Muscle of leg (tissue), 11 donors: ENCODE data around the gene GREB1L. TPM values are rescaled to one million over a fixed set of nuclear protein-coding genes. Genes with fewer than 3 reads are reported as not detected.

ENCODE experiments used
- DNase-seq: peaks from one replicate; pipeline ENCODE4 v3.0.0; 2013
- H3K27ac ChIP-seq: one replicate; pipeline ENCODE4 v1.5.1; 2013; ENCODE audit warnings: mild to moderate bottlenecking, low read length, control low read depth
- H3K27me3 ChIP-seq: one replicate; pipeline ENCODE4 v1.6.1; 2013; ENCODE audit warnings: low read length; ENCODE audit not compliant: control insufficient read depth, insufficient read depth
- H3K36me3 ChIP-seq: one replicate; pipeline ENCODE4 v1.6.1; 2013; ENCODE audit warnings: low read length; ENCODE audit not compliant: control insufficient read depth, insufficient read depth
- H3K4me1 ChIP-seq: one replicate; pipeline ENCODE4 v1.6.1; 2013; ENCODE audit warnings: low read length; ENCODE audit not compliant: control insufficient read depth, insufficient read depth
- H3K4me3 ChIP-seq: one replicate; pipeline ENCODE4 v1.5.1; 2013; ENCODE audit warnings: low read length, control low read depth
- H3K9me3 ChIP-seq: replicated peaks from 2 replicates; pipeline ENCODE4 v1.6.1; 2013; ENCODE audit warnings: low read depth, low read length; ENCODE audit not compliant: control insufficient read depth
- whole genome bisulfite sequencing: methylation state at CpG from one replicate; pipeline ENCODE4 v1.1.5; 2013; ENCODE audit warnings: missing lambda C conversion rate; ENCODE audit not compliant: insufficient coverage; 5-methylcytosine and 5-hydroxymethylcytosine counted together
- polyA plus RNA-seq, 8 donors: library from polyadenylated mRNA; unstranded; fragments of 120-200 nt; gene quantifications; one replicate each; pipeline versions ENCODE4 v1.2.1 to v1.2.3, GENCODE V29; 2013; ENCODE audit warnings: inconsistent platforms in 1 of 8, low replicate concordance in 1 of 8; ENCODE audit not compliant: insufficient read length in 8 of 8, insufficient read depth in 1 of 8
- total RNA-seq: library from RNA; stranded (reverse); fragments of 120-200 nt; gene quantifications from one replicate; pipeline ENCODE4 v1.2.4, GENCODE V29; 2013

The GREB1L gene
- total and polyA plus RNA-seq, 9 donors, result 2.9 to 8.1 (median 4.9) TPM

DNA sequence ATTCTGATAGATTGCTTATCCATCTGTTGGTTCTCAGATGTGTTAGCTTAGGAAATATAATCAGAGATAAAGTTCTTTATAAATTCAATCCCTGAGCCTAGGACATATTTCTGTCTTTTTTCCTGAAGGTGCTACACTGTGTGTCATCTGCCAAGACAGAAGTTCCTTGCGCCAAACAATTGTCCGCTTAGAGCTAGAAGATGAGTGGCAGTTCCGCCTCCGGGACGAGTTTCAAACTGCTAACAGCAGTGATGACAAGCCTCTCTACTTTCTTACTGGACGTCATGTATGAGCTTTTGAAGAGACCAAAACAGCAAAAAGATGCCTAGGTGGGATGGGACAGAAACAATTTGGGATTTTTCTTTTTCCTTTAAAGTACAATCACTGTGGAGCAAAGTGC is 280.5 kb downstream of the GREB1L start:
- DNase-seq, result no peak
- no peaks in the 10 kb centered on the region for H3K27me3 ChIP-seq
- WGBS, result no CpG with 5 or more reads among the region's 6 CpGs
- H3K36me3 ChIP-seq, result peaks cover 15% of the 10 kb centered on the region
- H3K9me3 ChIP-seq, result no peaks in the 10 kb centered on the region
- no peak overlapping the region for H3K4me3 ChIP-seq
- H3K27ac ChIP-seq, result no peak overlapping the region
- H3K4me1 ChIP-seq, result no peaks in the 10 kb centered on the region

DNA sequence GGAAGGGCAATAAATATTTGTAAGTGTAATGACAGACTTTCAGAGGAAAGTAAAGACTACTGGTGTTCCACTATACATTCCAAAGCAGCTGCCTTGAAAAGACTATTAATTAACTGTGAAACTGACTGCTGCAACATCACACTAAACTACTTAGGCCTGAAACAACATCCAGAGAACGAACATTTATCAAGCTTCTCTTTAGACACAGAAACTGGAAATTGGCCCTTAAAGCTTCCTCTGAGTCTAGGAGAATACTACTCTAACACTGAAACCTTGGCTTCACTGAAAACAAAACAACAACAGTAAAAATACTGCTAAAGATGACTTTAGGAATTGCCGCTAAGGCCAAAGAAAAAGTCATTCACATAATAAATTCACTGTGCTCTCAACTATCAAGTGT is 283.9 kb downstream of the GREB1L start:
- no peaks in the 10 kb centered on the region for H3K9me3 ChIP-seq
- no peak overlapping the region for H3K27ac ChIP-seq
- no peaks in the 10 kb centered on the region for H3K27me3 ChIP-seq
- peaks cover 20% of the 10 kb centered on the region for H3K36me3 ChIP-seq
- no peak for DNase-seq
- H3K4me1 ChIP-seq, result no peaks in the 10 kb centered on the region
- WGBS, result 33% methylated on average over 1 of the region's 2 CpGs
- H3K4me3 ChIP-seq, result no peak overlapping the region

DNA sequence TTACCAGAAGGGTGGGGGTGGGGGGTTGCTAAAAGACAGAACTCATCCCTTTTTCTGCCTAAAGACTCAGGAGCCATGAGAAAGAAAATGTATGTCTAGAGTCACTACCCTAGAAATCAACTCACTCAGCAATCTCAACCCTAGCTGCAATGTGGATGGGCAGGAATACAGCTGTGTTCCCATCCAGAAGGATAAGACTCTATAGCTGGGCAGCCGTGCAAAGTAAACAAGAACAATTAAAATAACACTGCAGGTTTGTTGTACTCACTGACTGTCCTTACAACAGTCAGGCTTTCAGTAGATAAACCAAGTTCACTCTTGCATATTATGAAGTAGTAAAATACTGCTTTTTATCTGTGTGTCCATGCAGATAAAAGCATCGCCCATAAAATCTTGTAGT is 284.4 kb downstream of the GREB1L start:
- WGBS, result no CpG with 5 or more reads among the region's 2 CpGs

DNA sequence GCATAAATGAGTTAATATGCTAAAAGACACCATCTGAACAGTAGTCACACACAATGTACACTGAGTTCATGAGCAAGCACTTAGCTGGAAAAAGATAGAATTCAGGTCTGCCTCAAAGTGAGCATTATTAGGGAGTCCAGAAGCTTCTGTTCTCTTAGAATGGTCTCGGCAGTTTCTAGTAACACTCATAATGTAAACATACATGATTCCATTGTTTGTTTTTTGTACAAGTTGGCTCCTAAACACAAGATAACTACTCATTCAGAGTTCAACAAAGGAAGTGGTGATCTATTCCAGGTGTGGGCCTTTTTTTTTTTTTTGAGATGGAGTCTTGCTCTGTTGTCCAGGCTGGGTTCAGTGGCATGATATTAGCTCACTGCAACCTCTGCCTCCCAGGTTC is 292.3 kb downstream of the GREB1L start:
- DNase-seq, result no peak
- Histone ChIP-seq H3K27me3 (no peaks in the 10 kb centered on the region), H3K4me3 (no peak overlapping the region), H3K9me3 (no peaks in the 10 kb centered on the region), H3K4me1 (no peaks in the 10 kb centered on the region), H3K36me3 (peaks cover 30% of the 10 kb centered on the region), H3K27ac (no peak overlapping the region)
- no CpG with 5 or more reads among the region's 1 CpG for WGBS

More for the DNA sequence above, 284.4 kb downstream of the GREB1L start:
- DNase-seq, result no peak
- no peaks in the 10 kb centered on the region for H3K4me1 ChIP-seq
- peaks cover 24% of the 10 kb centered on the region for H3K36me3 ChIP-seq
- H3K9me3 ChIP-seq, result no peaks in the 10 kb centered on the region
- H3K27ac ChIP-seq, result no peak overlapping the region
- H3K4me3 ChIP-seq, result no peak overlapping the region
- H3K27me3 ChIP-seq, result no peaks in the 10 kb centered on the region

DNA sequence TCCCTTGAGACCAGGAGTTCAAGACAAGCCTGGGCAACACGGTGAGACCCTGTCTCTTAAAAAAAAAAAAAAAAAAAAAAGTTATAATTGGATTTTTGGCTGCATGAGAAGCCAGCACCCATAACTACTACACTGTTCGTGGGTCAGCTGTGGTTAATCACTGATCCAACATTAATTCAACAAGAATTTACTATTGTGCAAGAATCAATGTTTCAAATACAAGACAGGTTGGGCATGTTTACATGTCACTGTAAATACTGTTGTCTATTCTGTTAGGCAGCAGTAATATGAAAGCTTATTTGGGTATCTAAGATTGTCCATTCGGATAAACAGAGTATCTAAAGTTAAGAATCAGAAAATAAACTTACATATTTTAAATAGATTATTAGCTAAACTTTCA is 296.2 kb downstream of the GREB1L start:
- H3K27ac ChIP-seq, result no peak overlapping the region
- no peaks in the 10 kb centered on the region for H3K4me1 ChIP-seq
- DNase-seq, result no peak
- H3K4me3 ChIP-seq, result no peak overlapping the region
- WGBS, result no CpG with 5 or more reads among the region's 3 CpGs
- H3K36me3 ChIP-seq, result peaks cover 15% of the 10 kb centered on the region
- no peaks in the 10 kb centered on the region for H3K9me3 ChIP-seq
- H3K27me3 ChIP-seq, result no peaks in the 10 kb centered on the region

DNA sequence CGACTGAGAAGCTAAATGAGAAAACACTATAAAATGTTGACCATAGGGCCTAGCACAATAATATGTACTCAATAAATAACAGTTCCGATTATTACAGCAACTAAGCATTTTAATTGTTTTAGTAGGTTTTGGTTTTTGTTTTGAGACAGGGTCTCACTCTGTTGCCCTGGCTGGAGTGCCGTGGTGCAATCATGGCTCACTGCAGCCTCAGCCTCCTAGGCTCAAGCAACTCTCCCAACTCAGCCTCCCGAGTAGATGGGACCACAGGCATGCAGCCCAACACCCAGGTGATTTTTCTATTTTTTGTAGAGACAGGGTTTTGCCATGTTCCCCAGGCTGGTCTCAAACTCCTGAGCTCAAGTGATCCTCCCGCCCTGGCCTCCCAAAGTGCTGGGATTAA is 304.4 kb downstream of the GREB1L start:
- no peak overlapping the region for H3K4me3 ChIP-seq
- peaks cover 10% of the 10 kb centered on the region for H3K36me3 ChIP-seq
- 100% methylated on average over 1 of the region's 5 CpGs for WGBS
- no peaks in the 10 kb centered on the region for H3K27me3 ChIP-seq
- no peaks in the 10 kb centered on the region for H3K9me3 ChIP-seq
- H3K4me1 ChIP-seq, result no peaks in the 10 kb centered on the region
- no peak for DNase-seq
- no peak overlapping the region for H3K27ac ChIP-seq

DNA sequence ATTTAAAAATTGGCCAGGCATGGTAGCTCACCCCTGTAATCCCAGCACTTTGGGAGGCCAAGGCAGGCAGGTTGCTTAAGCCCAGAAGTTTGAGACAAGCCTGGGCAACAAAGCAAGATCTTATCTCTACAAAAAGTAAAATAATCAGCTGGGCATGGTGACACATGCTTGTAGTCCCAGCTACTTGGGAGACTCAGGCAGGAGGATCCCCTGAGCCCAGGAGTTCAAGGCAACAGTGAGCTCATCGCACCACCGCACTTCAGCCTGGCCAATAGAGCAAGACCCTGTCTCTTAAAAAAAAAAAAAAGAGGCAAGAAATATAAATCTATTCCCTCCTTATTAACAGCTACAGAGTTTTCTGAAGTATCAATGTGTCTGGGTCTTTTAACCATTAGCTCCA is 306.6 kb downstream of the GREB1L start:
- H3K9me3 ChIP-seq, result no peaks in the 10 kb centered on the region
- WGBS, result no CpG with 5 or more reads among the region's 2 CpGs
- no peak for DNase-seq
- no peak overlapping the region for H3K27ac ChIP-seq
- H3K4me3 ChIP-seq, result no peak overlapping the region
- no peaks in the 10 kb centered on the region for H3K4me1 ChIP-seq
- H3K36me3 ChIP-seq, result peaks cover 18% of the 10 kb centered on the region
- no peaks in the 10 kb centered on the region for H3K27me3 ChIP-seq

DNA sequence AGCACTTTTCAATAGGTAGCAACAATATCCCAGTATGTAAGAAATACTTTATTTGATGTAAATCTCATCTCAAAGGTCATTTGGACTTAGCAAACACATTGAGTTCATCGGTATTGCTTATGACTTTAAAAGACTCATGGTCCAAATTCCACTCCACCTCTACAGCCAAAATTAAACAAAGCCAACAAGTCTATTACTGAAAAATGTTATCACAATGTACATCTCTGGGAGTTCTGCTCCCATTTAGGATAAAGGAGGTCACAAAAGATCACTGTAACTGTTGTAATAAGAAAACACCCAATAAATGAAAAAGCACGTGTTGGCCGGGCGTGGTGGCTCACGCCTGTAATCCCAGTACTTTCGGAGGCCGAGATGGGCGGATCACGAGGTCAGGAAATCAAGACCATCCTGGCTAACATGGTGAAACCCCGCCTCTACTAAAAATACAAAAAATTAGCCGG is 308.5 kb downstream of the GREB1L start:
- no peak overlapping the region for H3K27ac ChIP-seq

DNA sequence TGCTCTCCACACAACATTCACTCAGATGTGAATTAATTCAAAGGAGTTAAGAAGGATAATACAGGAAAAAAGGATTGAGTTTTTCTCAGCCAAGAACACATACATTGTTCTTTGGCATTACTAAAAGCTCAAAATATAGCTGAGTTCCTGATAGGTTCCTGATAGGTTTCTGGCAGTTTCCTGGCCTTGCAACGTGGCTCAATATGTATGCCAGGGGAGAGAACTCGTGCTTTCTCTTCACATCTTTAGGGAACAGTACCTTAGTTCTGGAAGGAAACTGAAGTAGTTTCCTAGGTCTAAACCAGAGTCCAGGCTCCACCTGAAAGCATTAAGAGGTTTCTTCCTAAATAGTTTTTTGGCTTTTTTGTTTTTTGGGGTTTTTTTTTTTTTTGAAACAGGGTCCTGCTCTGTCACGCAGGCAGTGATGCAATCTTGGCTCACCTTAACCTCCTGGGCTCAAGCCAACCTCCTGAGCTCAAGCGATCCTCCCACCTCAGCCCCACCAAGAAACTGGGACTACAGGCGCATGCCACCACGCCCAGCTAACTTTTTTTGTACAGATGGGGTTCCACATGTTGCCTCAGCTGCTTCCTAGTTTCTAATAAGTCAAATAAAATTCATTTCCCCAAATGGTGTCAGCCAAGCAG is 315.7 kb downstream of the GREB1L start:
- 64% methylated on average over 3 of the region's 6 CpGs for WGBS
- no peak overlapping the region for H3K27ac ChIP-seq
- H3K36me3 ChIP-seq, result peaks cover 18% of the 10 kb centered on the region

More for the DNA sequence above, 308.5 kb downstream of the GREB1L start:
- WGBS, result 89% methylated on average over 5 of the region's 11 CpGs
- Histone ChIP-seq H3K27me3 (no peaks in the 10 kb centered on the region), H3K9me3 (no peaks in the 10 kb centered on the region), H3K36me3 (peaks cover 16% of the 10 kb centered on the region), H3K4me3 (no peak overlapping the region), H3K4me1 (no peaks in the 10 kb centered on the region)
- no peak for DNase-seq

DNA sequence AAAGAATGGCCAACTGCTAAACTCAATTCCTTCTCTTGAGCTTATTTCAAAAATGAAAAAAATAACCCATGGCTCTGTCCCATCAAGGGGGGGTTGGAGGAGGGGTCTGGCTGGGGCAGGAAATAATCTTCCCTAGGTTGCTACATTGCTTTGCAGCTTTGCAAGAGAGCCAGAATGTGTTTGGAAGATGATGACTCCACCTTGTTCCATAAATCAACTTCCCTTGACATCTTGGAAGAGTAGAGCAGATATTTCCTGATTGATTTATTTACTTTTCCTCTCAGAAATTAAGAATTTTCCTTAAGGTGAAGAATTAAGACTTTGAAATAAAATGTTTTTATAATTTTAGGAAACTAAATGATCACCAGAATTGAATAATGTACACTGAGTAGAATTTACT is 317.2 kb downstream of the GREB1L start:
- H3K27ac ChIP-seq, result no peak overlapping the region
- H3K4me1 ChIP-seq, result no peaks in the 10 kb centered on the region
- H3K9me3 ChIP-seq, result no peaks in the 10 kb centered on the region
- peaks cover 17% of the 10 kb centered on the region for H3K36me3 ChIP-seq
- no peak overlapping the region for H3K4me3 ChIP-seq
- no peak for DNase-seq
- no peaks in the 10 kb centered on the region for H3K27me3 ChIP-seq

More for the DNA sequence above, 315.7 kb downstream of the GREB1L start:
- H3K27me3 ChIP-seq, result no peaks in the 10 kb centered on the region
- H3K4me1 ChIP-seq, result no peaks in the 10 kb centered on the region
- no peaks in the 10 kb centered on the region for H3K9me3 ChIP-seq
- no peak overlapping the region for H3K4me3 ChIP-seq
- peak; percentile 6 for DNase-seq

DNA sequence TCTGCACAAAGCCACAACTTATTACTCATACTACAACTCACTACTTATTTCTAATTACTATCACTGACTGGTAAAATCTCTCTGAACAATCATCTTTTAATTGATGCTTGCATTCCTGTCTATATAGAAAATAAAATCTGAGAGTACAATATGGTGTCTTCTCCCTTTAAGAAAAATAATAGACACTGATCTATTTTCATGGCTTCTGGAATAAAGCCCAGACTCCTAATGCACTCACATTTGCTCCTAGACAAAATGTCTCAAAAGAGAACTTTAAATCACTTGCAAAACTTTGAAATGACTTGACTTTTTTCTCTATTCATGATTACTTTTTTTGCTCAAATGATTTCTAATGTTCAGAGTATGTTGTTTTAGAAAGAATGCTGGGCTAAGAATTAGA is 329.7 kb downstream of the GREB1L start:
- Histone ChIP-seq H3K36me3 (peaks cover 17% of the 10 kb centered on the region), H3K4me3 (no peak overlapping the region), H3K9me3 (no peaks in the 10 kb centered on the region), H3K27me3 (no peaks in the 10 kb centered on the region), H3K4me1 (no peaks in the 10 kb centered on the region), H3K27ac (no peak overlapping the region)
- peak; percentile 73 for DNase-seq
